H1 (cell line): ENCODE data around the gene RELB.

Experiments
- CBX8 ChIP-seq: fragments of 300-800, 300-1000 bp; sonication (generic); IDR thresholded peaks from 2 replicates; pipeline ENCODE4 v1.7.1; 2016; ENCODE audit warnings: low read depth, low read length, borderline replicate concordance
- CTCF ChIP-seq, 3 experiments: IDR thresholded peaks; 1 replicate in 2 of 3; 2 replicates in 1 of 3; pipeline versions ENCODE4 v1.5.1 to v1.6.1; 2011; ENCODE audit warnings: low read length in 3 of 3, mild to moderate bottlenecking in 3 of 3, inconsistent platforms in 2 of 3, low read depth in 1 of 3, moderate library complexity in 1 of 3; ENCODE audit not compliant: insufficient read depth in 1 of 3; ENCODE audit errors: control extremely low read depth in 1 of 3
- EZH2 ChIP-seq: fragments of 200-600 bp; sonication (generic); IDR thresholded peaks from 2 replicates; pipeline ENCODE4 v1.7.1; 2012; ENCODE audit warnings: low read depth, mild to moderate bottlenecking, moderate library complexity, low read length, inconsistent platforms; ENCODE audit not compliant: severe bottlenecking
- JUND ChIP-seq: IDR thresholded peaks from 2 replicates; pipeline ENCODE4 v1.6.1; 2011; ENCODE audit warnings: mild to moderate bottlenecking, improper control_type of control experiment, low read length
- KDM1A ChIP-seq: fragments of 200-600, 300-600 bp; sonication (generic); IDR thresholded peaks from 2 replicates; pipeline ENCODE4 v1.7.1; 2016; ENCODE audit warnings: mild to moderate bottlenecking, low read length, borderline replicate concordance
- MAFK ChIP-seq: IDR thresholded peaks from 2 replicates; pipeline ENCODE4 v1.6.1; 2012; ENCODE audit warnings: low read depth, mild to moderate bottlenecking, improper control_type of control experiment, low read length
- POLR2A ChIP-seq, 2 experiments: IDR thresholded peaks; 1 replicate in 1 of 2; 2 replicates in 1 of 2; pipeline ENCODE4 v1.6.1; 2011; ENCODE audit warnings: low read depth in 2 of 2, low read length in 2 of 2, mild to moderate bottlenecking in 2 of 2; ENCODE audit errors: control extremely low read depth in 1 of 2
- RNF2 ChIP-seq: fragments of 200-900, 300-1000 bp; sonication (generic); IDR thresholded peaks from 2 replicates; pipeline ENCODE4 v1.7.1; 2016; ENCODE audit warnings: borderline replicate concordance, low read depth, mild to moderate bottlenecking, antibody characterized with exemption, low read length; ENCODE audit not compliant: poor library complexity, severe bottlenecking; ENCODE audit errors: missing control alignments
- TAF1 ChIP-seq: IDR thresholded peaks from 2 replicates; pipeline ENCODE4 v1.6.1; 2011; ENCODE audit warnings: mild to moderate bottlenecking, low read depth, low read length
- USF2 ChIP-seq: IDR thresholded peaks from 2 replicates; pipeline ENCODE4 v1.6.1; 2011; ENCODE audit warnings: low read length, improper control_type of control experiment

- TF ChIP-seq CBX8, result no peak
- TF ChIP-seq CTCF (IDR thresholded peaks at IDR 0.05; ENCODE audit: control extremely low read depth in 1 of 3, insufficient read depth in 1 of 3, low read depth in 1 of 3, low read length in 3 of 3), result no peak
- TF ChIP-seq MAFK, result no peak
- no peak for TF ChIP-seq EZH2
- TF ChIP-seq JUND, result no peak
- no peak for TF ChIP-seq USF2
- TF ChIP-seq TAF1, result no peak
- TF ChIP-seq KDM1A, result no peak
- no peak for TF ChIP-seq RNF2
- no peak for TF ChIP-seq POLR2A (IDR thresholded peaks at IDR 0.05; ENCODE audit: control extremely low read depth in 1 of 2, low read depth in 2 of 2, low read length in 2 of 2)
Observed at GRCh38 chr19:45047188-45047797, 46.0 kb downstream of the RELB start.
